HEK293 (cell line): ENCODE data around the gene SREBF1.

ENCODE experiments used
- EGR2 ChIP-seq: fragments of 450-650 bp; formaldehyde crosslinking; IDR thresholded peaks from 2 replicates; pipeline ENCODE4 v1.5.1; 2016; ENCODE audit warnings: low read depth, missing biosample characterization, missing genetic modification characterization
- GFI1B ChIP-seq: fragments of 450-650 bp; formaldehyde crosslinking; IDR thresholded peaks from 2 replicates; pipeline ENCODE4 v1.5.1; 2016; ENCODE audit warnings: missing biosample characterization, missing genetic modification characterization
- KLF9 ChIP-seq: fragments of 450-650 bp; formaldehyde crosslinking; IDR thresholded peaks from 2 replicates; pipeline ENCODE4 v1.5.1; 2016; ENCODE audit warnings: missing biosample characterization, missing genetic modification characterization, low read depth
- MZF1 ChIP-seq: fragments of 450-650 bp; formaldehyde crosslinking; IDR thresholded peaks from 2 replicates; pipeline ENCODE4 v1.5.1; 2017; ENCODE audit warnings: missing biosample characterization, missing genetic modification characterization, borderline replicate concordance
- PATZ1 ChIP-seq: fragments of 450-650 bp; formaldehyde crosslinking; IDR thresholded peaks from 2 replicates; pipeline ENCODE4 v1.5.1; 2016; ENCODE audit warnings: missing biosample characterization, missing genetic modification characterization
- PRDM1 ChIP-seq: fragments of 450-650 bp; formaldehyde crosslinking; IDR thresholded peaks from 2 replicates; pipeline ENCODE4; 2016; ENCODE audit warnings: missing biosample characterization, missing genetic modification characterization
- SCRT1 ChIP-seq: fragments of 450-650 bp; formaldehyde crosslinking; IDR thresholded peaks from 2 replicates; pipeline ENCODE4 v1.5.1; 2016; ENCODE audit warnings: missing biosample characterization, missing genetic modification characterization, borderline replicate concordance
- TRIM28 ChIP-seq: IDR thresholded peaks from 2 replicates; pipeline ENCODE4 v1.6.1; 2011; ENCODE audit warnings: low read length, control low read depth, borderline replicate concordance
- ZBTB11 ChIP-seq: fragments of 450-650 bp; formaldehyde crosslinking; conservative IDR thresholded peaks from 2 replicates; pipeline ENCODE4 v1.5.1; 2016; ENCODE audit warnings: low read depth, missing biosample characterization, missing genetic modification characterization
- ZBTB20 ChIP-seq: fragments of 450-650 bp; formaldehyde crosslinking; IDR thresholded peaks from 2 replicates; pipeline ENCODE4 v1.5.1; 2016; ENCODE audit warnings: missing biosample characterization, missing genetic modification characterization
- ZBTB21 ChIP-seq: fragments of 450-650 bp; formaldehyde crosslinking; IDR thresholded peaks from 2 replicates; pipeline ENCODE4 v1.5.1; 2017; ENCODE audit warnings: missing biosample characterization, missing genetic modification characterization
- ZBTB8A ChIP-seq: fragments of 450-650 bp; formaldehyde crosslinking; IDR thresholded peaks from 2 replicates; pipeline ENCODE4 v1.5.1; 2016; ENCODE audit warnings: missing biosample characterization, missing genetic modification characterization
- ZFHX2 ChIP-seq: fragments of 450-650 bp; formaldehyde crosslinking; conservative IDR thresholded peaks from 2 replicates; pipeline ENCODE4 v1.5.1; 2016; ENCODE audit warnings: missing biosample characterization, missing genetic modification characterization
- ZNF155 ChIP-seq: fragments of 450-650 bp; formaldehyde crosslinking; IDR thresholded peaks from 2 replicates; pipeline ENCODE4 v1.5.1; 2016; ENCODE audit warnings: missing biosample characterization, missing genetic modification characterization
- ZNF223 ChIP-seq: fragments of 450-650 bp; formaldehyde crosslinking; IDR thresholded peaks from 2 replicates; pipeline ENCODE4 v1.5.1; 2016; ENCODE audit warnings: missing biosample characterization, missing genetic modification characterization
- ZNF292 ChIP-seq: fragments of 450-650 bp; formaldehyde crosslinking; IDR thresholded peaks from 2 replicates; pipeline ENCODE4 v1.5.1; 2016; ENCODE audit warnings: low read depth, missing biosample characterization, missing genetic modification characterization, borderline replicate concordance
- ZNF366 ChIP-seq: fragments of 450-650 bp; formaldehyde crosslinking; conservative IDR thresholded peaks from 2 replicates; pipeline ENCODE4 v1.5.1; 2016; ENCODE audit warnings: missing biosample characterization, missing genetic modification characterization
- ZNF473 ChIP-seq: fragments of 450-650 bp; formaldehyde crosslinking; IDR thresholded peaks from 2 replicates; pipeline ENCODE4 v1.5.1; 2017; ENCODE audit warnings: missing biosample characterization, missing genetic modification characterization
- ZNF48 ChIP-seq: fragments of 450-650 bp; formaldehyde crosslinking; IDR thresholded peaks from 2 replicates; pipeline ENCODE4 v1.5.1; 2016; ENCODE audit warnings: missing biosample characterization, missing genetic modification characterization
- ZNF501 ChIP-seq: fragments of 450-650 bp; formaldehyde crosslinking; IDR thresholded peaks from 2 replicates; pipeline ENCODE4 v1.5.1; 2016; ENCODE audit warnings: missing biosample characterization, missing genetic modification characterization
- ZNF514 ChIP-seq: fragments of 450-650 bp; formaldehyde crosslinking; IDR thresholded peaks from 2 replicates; pipeline ENCODE4 v1.5.1; 2016; ENCODE audit warnings: missing biosample characterization, missing genetic modification characterization
- ZNF544 ChIP-seq: fragments of 450-650 bp; formaldehyde crosslinking; IDR thresholded peaks from 2 replicates; pipeline ENCODE4 v1.5.0; 2017; ENCODE audit warnings: missing biosample characterization, missing genetic modification characterization
- ZNF600 ChIP-seq: fragments of 450-650 bp; formaldehyde crosslinking; IDR thresholded peaks from 2 replicates; pipeline ENCODE4 v1.5.1; 2016; ENCODE audit warnings: missing biosample characterization, missing genetic modification characterization
- ZNF660 ChIP-seq: fragments of 450-650 bp; IDR thresholded peaks from 2 replicates; pipeline ENCODE4 v1.5.1; 2018; ENCODE audit warnings: missing biosample characterization, mild to moderate bottlenecking, missing genetic modification characterization
- ZNF707 ChIP-seq: fragments of 450-650 bp; formaldehyde crosslinking; IDR thresholded peaks from 2 replicates; pipeline ENCODE4 v1.5.1; 2016; ENCODE audit warnings: missing biosample characterization, missing genetic modification characterization
- TF ChIP-seq, protein P1 (sequence below): fragments of 450-650 bp; formaldehyde crosslinking; IDR thresholded peaks from 2 replicates; pipeline ENCODE4 v1.5.1; 2016; ENCODE audit warnings: missing biosample characterization, missing genetic modification characterization
- TF ChIP-seq, protein P2 (sequence below): fragments of 450-650 bp; formaldehyde crosslinking; IDR thresholded peaks from 2 replicates; pipeline ENCODE4 v1.5.1; 2017; ENCODE audit warnings: missing biosample characterization, missing genetic modification characterization
- TF ChIP-seq, protein P3 (sequence below): fragments of 450-650 bp; IDR thresholded peaks from 2 replicates; pipeline ENCODE4 v1.5.1; 2018; ENCODE audit warnings: missing biosample characterization, missing genetic modification characterization
- TF ChIP-seq, protein P4 (sequence below): fragments of 450-650 bp; formaldehyde crosslinking; IDR thresholded peaks from 2 replicates; pipeline ENCODE4 v1.5.1; 2017; ENCODE audit warnings: missing biosample characterization, missing genetic modification characterization

The SREBF1 gene

DNA sequence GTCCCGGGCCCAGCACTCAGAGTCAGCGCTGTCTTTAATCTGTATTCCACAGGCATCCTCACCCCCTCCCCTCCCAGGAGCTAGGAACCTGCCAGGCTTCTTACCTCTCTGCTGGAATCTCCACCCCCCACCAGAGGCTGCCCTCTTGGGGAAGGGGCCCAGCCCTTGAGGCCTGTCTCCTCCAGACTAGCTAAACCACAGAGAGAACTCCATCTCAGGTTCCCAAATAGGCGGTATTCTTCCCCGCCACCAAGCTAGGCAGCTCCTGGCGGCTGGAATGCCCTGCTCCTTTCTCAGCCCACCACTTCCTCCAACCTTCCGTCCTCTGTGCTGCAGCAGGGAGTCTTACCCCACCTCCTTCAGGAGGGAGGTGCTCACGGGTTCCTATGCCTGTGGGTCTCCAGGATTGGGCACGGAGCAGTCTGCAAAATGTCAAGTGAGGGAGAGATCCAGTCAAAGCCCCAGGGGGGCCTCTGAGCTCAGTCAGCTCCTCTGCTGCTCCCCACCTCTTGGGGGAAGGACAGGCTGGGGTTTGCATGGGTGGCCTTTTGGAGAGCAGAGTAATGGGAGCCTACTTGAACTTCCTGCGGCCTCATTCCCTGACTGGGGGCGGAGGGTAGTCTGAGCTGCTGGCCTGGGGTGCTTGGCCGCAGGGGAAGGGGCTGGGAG lies 55.7 kb downstream of the SREBF1 start (continued):
- TF ChIP-seq ZNF292 (no peak), ZNF155 (tag by site-specific recombination) (no peak), ZNF600 (tag by site-specific recombination) (peak; percentile 99), ZNF707 (tag by site-specific recombination) (no peak), TRIM28 (0 out of 2 replicates have a peak, but pooled peaks have one; percentile 50), ZNF366 (peak; percentile 80), ZNF223 (tag by site-specific recombination) (no peak), ZNF48 (no peak), ZFHX2 (peak; percentile 69), ZBTB11 (tag by site-specific recombination) (no peak; the same call in 1 of the 2 replicates), ZBTB21 (tag by site-specific recombination) (no peak), EGR2 (tag by site-specific recombination) (peak; percentile 49; the same call in 1 of the 2 replicates), SCRT1 (tag by site-specific recombination) (no peak), ZNF473 (tag by site-specific recombination) (no peak), ZNF514 (no peak), PATZ1 (tag by site-specific recombination) (peak; percentile 71), KLF9 (tag by site-specific recombination) (no peak), PRDM1 (tag by site-specific recombination) (no peak), ZBTB8A (peak; percentile 76), ZNF501 (tag by site-specific recombination) (no peak; the same call in 1 of the 2 replicates), ZBTB20 (peak; percentile 84), MZF1 (no peak), ZNF544 (tag by site-specific recombination) (no peak), GFI1B (tag by site-specific recombination) (no peak), ZNF660 (tag by site-specific recombination) (no peak)
- TF ChIP-seq, protein P1, sequence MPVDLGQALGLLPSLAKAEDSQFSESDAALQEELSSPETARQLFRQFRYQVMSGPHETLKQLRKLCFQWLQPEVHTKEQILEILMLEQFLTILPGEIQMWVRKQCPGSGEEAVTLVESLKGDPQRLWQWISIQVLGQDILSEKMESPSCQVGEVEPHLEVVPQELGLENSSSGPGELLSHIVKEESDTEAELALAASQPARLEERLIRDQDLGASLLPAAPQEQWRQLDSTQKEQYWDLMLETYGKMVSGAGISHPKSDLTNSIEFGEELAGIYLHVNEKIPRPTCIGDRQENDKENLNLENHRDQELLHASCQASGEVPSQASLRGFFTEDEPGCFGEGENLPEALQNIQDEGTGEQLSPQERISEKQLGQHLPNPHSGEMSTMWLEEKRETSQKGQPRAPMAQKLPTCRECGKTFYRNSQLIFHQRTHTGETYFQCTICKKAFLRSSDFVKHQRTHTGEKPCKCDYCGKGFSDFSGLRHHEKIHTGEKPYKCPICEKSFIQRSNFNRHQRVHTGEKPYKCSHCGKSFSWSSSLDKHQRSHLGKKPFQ (tag by site-specific recombination): no peak
- TF ChIP-seq, protein P2, sequence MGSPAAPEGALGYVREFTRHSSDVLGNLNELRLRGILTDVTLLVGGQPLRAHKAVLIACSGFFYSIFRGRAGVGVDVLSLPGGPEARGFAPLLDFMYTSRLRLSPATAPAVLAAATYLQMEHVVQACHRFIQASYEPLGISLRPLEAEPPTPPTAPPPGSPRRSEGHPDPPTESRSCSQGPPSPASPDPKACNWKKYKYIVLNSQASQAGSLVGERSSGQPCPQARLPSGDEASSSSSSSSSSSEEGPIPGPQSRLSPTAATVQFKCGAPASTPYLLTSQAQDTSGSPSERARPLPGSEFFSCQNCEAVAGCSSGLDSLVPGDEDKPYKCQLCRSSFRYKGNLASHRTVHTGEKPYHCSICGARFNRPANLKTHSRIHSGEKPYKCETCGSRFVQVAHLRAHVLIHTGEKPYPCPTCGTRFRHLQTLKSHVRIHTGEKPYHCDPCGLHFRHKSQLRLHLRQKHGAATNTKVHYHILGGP: no peak
- TF ChIP-seq, protein P3, sequence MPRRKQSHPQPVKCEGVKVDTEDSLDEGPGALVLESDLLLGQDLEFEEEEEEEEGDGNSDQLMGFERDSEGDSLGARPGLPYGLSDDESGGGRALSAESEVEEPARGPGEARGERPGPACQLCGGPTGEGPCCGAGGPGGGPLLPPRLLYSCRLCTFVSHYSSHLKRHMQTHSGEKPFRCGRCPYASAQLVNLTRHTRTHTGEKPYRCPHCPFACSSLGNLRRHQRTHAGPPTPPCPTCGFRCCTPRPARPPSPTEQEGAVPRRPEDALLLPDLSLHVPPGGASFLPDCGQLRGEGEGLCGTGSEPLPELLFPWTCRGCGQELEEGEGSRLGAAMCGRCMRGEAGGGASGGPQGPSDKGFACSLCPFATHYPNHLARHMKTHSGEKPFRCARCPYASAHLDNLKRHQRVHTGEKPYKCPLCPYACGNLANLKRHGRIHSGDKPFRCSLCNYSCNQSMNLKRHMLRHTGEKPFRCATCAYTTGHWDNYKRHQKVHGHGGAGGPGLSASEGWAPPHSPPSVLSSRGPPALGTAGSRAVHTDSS (tag by site-specific recombination): no peak
- TF ChIP-seq, protein P4, sequence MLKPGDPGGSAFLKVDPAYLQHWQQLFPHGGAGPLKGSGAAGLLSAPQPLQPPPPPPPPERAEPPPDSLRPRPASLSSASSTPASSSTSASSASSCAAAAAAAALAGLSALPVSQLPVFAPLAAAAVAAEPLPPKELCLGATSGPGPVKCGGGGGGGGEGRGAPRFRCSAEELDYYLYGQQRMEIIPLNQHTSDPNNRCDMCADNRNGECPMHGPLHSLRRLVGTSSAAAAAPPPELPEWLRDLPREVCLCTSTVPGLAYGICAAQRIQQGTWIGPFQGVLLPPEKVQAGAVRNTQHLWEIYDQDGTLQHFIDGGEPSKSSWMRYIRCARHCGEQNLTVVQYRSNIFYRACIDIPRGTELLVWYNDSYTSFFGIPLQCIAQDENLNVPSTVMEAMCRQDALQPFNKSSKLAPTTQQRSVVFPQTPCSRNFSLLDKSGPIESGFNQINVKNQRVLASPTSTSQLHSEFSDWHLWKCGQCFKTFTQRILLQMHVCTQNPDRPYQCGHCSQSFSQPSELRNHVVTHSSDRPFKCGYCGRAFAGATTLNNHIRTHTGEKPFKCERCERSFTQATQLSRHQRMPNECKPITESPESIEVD: no peak
